Choroid plexus epithelial cell (primary cell): Measurements from ENCODE around the gene RXRA.

ENCODE experiments used
- DNase-seq: peaks from one replicate; pipeline ENCODE4 v3.0.0-alpha.2; 2010; ENCODE audit warnings: low read depth
- H3K4me3 ChIP-seq: 2 replicates; pipeline ENCODE4 v1.5.1; 2011; ENCODE audit warnings: low read depth, mild to moderate bottlenecking, control low read depth, low read length, moderate library complexity
- CTCF ChIP-seq: conservative IDR thresholded peaks from 2 replicates; pipeline ENCODE4 v1.5.1; 2011; ENCODE audit warnings: low read depth, mild to moderate bottlenecking, control low read depth, inconsistent platforms, low read length, moderate library complexity

RXRA gene

DNA sequence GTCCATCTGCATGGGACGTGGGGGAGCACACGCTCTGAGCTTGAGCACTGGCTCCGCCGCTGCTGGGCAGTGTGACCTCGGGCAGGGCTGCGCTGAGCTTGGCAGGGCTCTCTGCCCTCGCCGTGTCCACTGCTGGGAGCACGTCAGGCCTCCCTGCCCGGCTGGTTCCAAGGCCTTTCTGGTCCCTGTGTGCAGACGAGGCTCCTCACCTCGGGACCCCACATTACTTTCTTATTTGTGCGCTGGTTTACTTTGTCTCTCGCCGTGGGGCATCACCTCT, 43.9 kb downstream of the RXRA start:
- no peak for TF ChIP-seq CTCF
- no peak overlapping the region for H3K4me3 ChIP-seq
- no peak for DNase-seq

DNA sequence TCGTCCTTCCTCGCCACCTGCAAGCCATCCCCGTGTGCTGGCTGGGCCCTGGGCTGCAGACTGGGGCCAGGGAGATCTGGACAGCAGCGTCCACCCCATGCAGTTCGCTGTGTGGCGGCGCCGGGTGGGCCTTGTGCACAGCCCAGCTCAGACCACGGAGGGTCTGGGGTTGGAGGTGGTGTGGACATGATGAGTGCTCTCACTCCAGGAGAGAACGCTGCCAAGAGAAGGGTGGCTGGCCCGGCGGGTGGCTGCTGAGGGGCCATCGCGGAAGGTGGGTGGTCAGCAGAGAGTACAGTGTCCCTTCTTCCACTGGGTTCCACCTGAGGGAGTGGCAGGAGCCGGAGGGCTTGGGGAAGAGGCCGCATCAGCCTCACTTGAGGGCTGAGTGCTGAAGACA, 44.4 kb downstream of the RXRA start:
- no peak for TF ChIP-seq CTCF
- no peak for DNase-seq
- no peak overlapping the region for H3K4me3 ChIP-seq

DNA sequence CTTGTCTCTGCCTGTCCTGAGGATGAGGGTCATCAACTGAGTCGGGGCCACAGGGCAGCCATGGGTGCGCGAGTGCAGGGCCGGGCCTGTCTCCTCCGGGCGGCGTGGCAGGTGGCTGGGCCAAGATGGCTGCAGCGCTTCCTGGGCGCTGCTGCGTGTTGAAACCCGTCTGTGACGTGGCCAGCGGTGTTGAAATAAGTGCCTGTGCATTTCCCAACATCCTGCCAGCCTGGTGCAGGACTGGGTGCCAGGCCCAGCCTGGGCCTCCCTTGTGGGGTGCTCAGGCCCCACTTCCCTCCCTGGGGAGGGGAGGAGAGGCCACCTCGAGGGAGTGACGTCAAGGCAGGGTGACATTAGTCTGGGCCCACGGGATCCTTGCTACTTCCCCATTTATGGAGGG, 45.5 kb downstream of the RXRA start:
- no peak for TF ChIP-seq CTCF
- DNase-seq = no peak
- no peak overlapping the region for H3K4me3 ChIP-seq

GRCh38 chr9:134372581-134373267, 46.5 kb downstream of the RXRA start:
- no peak for TF ChIP-seq CTCF
- no peak for DNase-seq
- H3K4me3 ChIP-seq = no peak overlapping the region

DNA sequence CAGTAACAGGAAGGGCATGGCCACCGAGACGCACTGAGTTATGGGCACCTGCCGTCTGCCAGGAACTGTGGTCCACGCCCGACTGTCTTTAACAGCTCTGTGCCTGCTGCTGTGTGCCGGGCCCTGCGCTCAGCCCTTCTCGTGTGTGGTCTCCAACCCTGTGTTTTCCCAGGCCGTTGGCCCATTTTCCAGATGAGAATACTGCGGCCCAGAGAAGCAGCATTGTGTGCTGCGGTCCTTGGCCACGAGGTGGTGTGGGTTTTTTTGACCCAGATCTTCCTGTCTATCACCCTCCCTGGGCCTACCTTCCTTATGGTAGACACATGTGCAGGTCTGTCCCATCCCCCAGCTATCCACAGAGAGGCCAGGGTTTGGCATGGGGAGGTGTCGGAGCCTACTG, 47.0 kb downstream of the RXRA start:
- DNase-seq = no peak
- no peak for TF ChIP-seq CTCF
- H3K4me3 ChIP-seq = no peak overlapping the region

GRCh38 chr9:134373953-134374300, 47.7 kb downstream of the RXRA start:
- no peak overlapping the region for H3K4me3 ChIP-seq
- TF ChIP-seq CTCF = no peak

GRCh38 chr9:134374301-134375010, 48.2 kb downstream of the RXRA start:
- H3K4me3 ChIP-seq = no peak overlapping the region
- no peak for TF ChIP-seq CTCF
- no peak for DNase-seq

More at GRCh38 chr9:134373953-134374300, 47.7 kb downstream of the RXRA start:
- no peak for DNase-seq
